GM23338 (cell line): ENCODE measurements around the gene PLEKHM2. TPM values are rescaled to one million over a fixed set of nuclear protein-coding genes. Genes with fewer than 3 reads are reported as not detected.

Experiments
- ATAC-seq: fragments of 200-7000 bp; cut with Tn5 transposase; 3 replicates; pipeline ENCODE4 v1.9.1; 2020
- DNase-seq: peaks from one replicate; pipeline ENCODE4 v3.0.0-alpha.2; 2015; ENCODE audit warnings: low spot score
- H2AFZ ChIP-seq: fragments of 200-600 bp; sonication (generic); 2 replicates; pipeline ENCODE4 v1.8.0; 2016; ENCODE audit warnings: antibody characterized with exemption, mild to moderate bottlenecking, moderate library complexity
- H3F3A ChIP-seq: fragments of 200-600 bp; sonication (generic); replicated peaks from 2 replicates; pipeline ENCODE4 v1.8.0; 2017; ENCODE audit warnings: antibody characterized with exemption, mixed run types, low read depth
- H3K27ac ChIP-seq: fragments of 200-600 bp; sonication (generic); 2 replicates; pipeline ENCODE4 v1.6.1; 2016; ENCODE audit warnings: low read depth
- H3K27me3 ChIP-seq: fragments of 200-600 bp; sonication (generic); 2 replicates; pipeline ENCODE4 v1.8.0; 2016; ENCODE audit warnings: mild to moderate bottlenecking, mixed run types, moderate library complexity; ENCODE audit not compliant: insufficient read depth
- H3K36me3 ChIP-seq: fragments of 200-600 bp; sonication (generic); 2 replicates; pipeline ENCODE4 v1.8.0; 2016; ENCODE audit warnings: mild to moderate bottlenecking; ENCODE audit not compliant: insufficient read depth
- H3K4me1 ChIP-seq: fragments of 200-600 bp; sonication (generic); 2 replicates; pipeline ENCODE4 v1.8.0; 2016; ENCODE audit warnings: mild to moderate bottlenecking, moderate library complexity; ENCODE audit not compliant: insufficient read depth
- H3K4me2 ChIP-seq: fragments of 200-600 bp; sonication (generic); 2 replicates; pipeline ENCODE4 v1.7.1; 2017; ENCODE audit warnings: mixed run types
- H3K4me3 ChIP-seq: fragments of 200-600 bp; sonication (generic); 2 replicates; pipeline ENCODE4 v1.6.1; 2016; ENCODE audit warnings: mixed run types
- H3K79me2 ChIP-seq: fragments of 200-600 bp; sonication (generic); replicated peaks from 2 replicates; pipeline ENCODE4 v1.8.0; 2017; ENCODE audit warnings: mild to moderate bottlenecking; ENCODE audit not compliant: insufficient read depth
- H3K9me2 ChIP-seq: fragments of 200-600 bp; sonication (generic); 2 replicates; pipeline ENCODE4 v1.8.0; 2017; ENCODE audit not compliant: insufficient read depth
- H4K20me1 ChIP-seq: fragments of 200-600 bp; sonication (generic); replicated peaks from 2 replicates; pipeline ENCODE4 v1.8.0; 2017; ENCODE audit warnings: mild to moderate bottlenecking; ENCODE audit not compliant: insufficient read depth
- H3K27ac Mint-ChIP-seq: 2 replicates; pipeline ENCODE4 v1.8.0; 2020; ENCODE audit warnings: inconsistent platforms, mild to moderate bottlenecking, moderate library complexity, mixed read lengths
- H3K27me3 Mint-ChIP-seq: 3 replicates; pipeline ENCODE4 v1.8.0; 2022; ENCODE audit warnings: low read depth, mild to moderate bottlenecking, moderate library complexity, mixed read lengths, inconsistent platforms; ENCODE audit not compliant: insufficient read depth, poor library complexity
- H3K36me3 Mint-ChIP-seq: 3 replicates; pipeline ENCODE4 v1.8.0; 2021; ENCODE audit warnings: low read depth, mild to moderate bottlenecking, inconsistent platforms, moderate library complexity, mixed read lengths
- H3K4me1 Mint-ChIP-seq: 3 replicates; pipeline ENCODE4 v1.8.0; 2020; ENCODE audit warnings: mild to moderate bottlenecking, inconsistent platforms, mixed read lengths
- H3K4me3 Mint-ChIP-seq: 3 replicates; pipeline ENCODE4 v1.8.0; 2021; ENCODE audit warnings: moderate library complexity, mild to moderate bottlenecking, inconsistent platforms, mixed read lengths
- H3K9me3 Mint-ChIP-seq: 3 replicates; pipeline ENCODE4 v1.8.0; 2020; ENCODE audit warnings: moderate library complexity, mild to moderate bottlenecking, inconsistent platforms, mixed read lengths
- CREB1 ChIP-seq: fragments of 250-450 bp; sonication (Bioruptor Pico); IDR thresholded peaks from 2 replicates; pipeline ENCODE4 v1.5.0; 2020; ENCODE audit warnings: low read depth, mild to moderate bottlenecking, moderate library complexity
- EZH2 ChIP-seq: fragments of 200-600 bp; sonication (generic); IDR thresholded peaks from one replicate; pipeline ENCODE4 v1.8.0; 2017; ENCODE audit warnings: antibody characterized with exemption, mild to moderate bottlenecking, low read depth; ENCODE audit not compliant: unreplicated experiment
- EZH2phosphoT487 ChIP-seq: fragments of 200-600 bp; sonication (generic); IDR thresholded peaks from one replicate; pipeline ENCODE4 v1.8.1; 2018; ENCODE audit warnings: antibody characterized with exemption; ENCODE audit not compliant: unreplicated experiment
- JUNB ChIP-seq: IDR thresholded peaks from one replicate; pipeline ENCODE4 v1.6.1; 2016; ENCODE audit warnings: antibody characterized with exemption; ENCODE audit not compliant: unreplicated experiment
- NANOG ChIP-seq: IDR thresholded peaks from 2 replicates; pipeline ENCODE4 v1.6.1; 2016; ENCODE audit warnings: antibody characterized with exemption, borderline replicate concordance
- POLR2AphosphoS5 ChIP-seq: IDR thresholded peaks from 2 replicates; pipeline ENCODE4 v1.6.1; 2016; ENCODE audit warnings: antibody characterized with exemption, low read depth
- STAT1 ChIP-seq: IDR thresholded peaks from one replicate; pipeline ENCODE4 v1.6.1; 2016; ENCODE audit warnings: antibody characterized with exemption; ENCODE audit not compliant: unreplicated experiment
- ZNF114 ChIP-seq: fragments of 250-450 bp; sonication (Bioruptor Pico); IDR thresholded peaks from 2 replicates; pipeline ENCODE4 v1.5.0; 2020; ENCODE audit warnings: mild to moderate bottlenecking, moderate library complexity
- ZNF331 ChIP-seq: fragments of 250-450 bp; sonication (Bioruptor Pico); IDR thresholded peaks from 2 replicates; pipeline ENCODE4 v1.5.0; 2020; ENCODE audit warnings: low read depth, mild to moderate bottlenecking, moderate library complexity
- polyA plus RNA-seq: library from polyadenylated mRNA; unstranded; fragments of >200 nt; fragmentation: Nextera tagmentation; extraction: Ambion mirVana; gene quantifications from 2 replicates; pipeline ENCODE4 v1.2.1, GENCODE V29; 2016
- total RNA-seq: library from RNA; depleted of rRNA; stranded (reverse); fragments of >200 nt; shearing (Covaris generic); gene quantifications from 2 replicates; pipeline ENCODE4 v1.2.3, GENCODE V29; 2014
- TF ChIP-seq, protein P1 (sequence below): fragments of 250-450 bp; sonication (Bioruptor Pico); IDR thresholded peaks from 2 replicates; pipeline ENCODE4 v1.5.0; 2020; ENCODE audit warnings: mild to moderate bottlenecking, moderate library complexity
- TF ChIP-seq, protein P2 (sequence below): IDR thresholded peaks from one replicate; pipeline ENCODE4 v1.6.1; 2018; ENCODE audit warnings: antibody characterized with exemption; ENCODE audit not compliant: unreplicated experiment
- TF ChIP-seq, protein P3 (sequence below): IDR thresholded peaks from 2 replicates; pipeline ENCODE4 v1.6.1; 2016; ENCODE audit warnings: antibody characterized with exemption
- TF ChIP-seq, protein P4 (sequence below), 2 experiments: fragments of 200-600 bp in 1 of 2; sonication (generic) in 1 of 2; conservative IDR thresholded peaks; 2 replicates each; pipeline versions ENCODE4 v1.5.1 to v1.6.1; 2016 to 2017; ENCODE audit warnings: antibody characterized with exemption in 2 of 2, low read depth in 2 of 2, mild to moderate bottlenecking in 2 of 2, moderate library complexity in 1 of 2

The PLEKHM2 gene
- total and polyA plus RNA-seq, 2 experiments from 2014 or later: 11.2 to 40.0 TPM

DNA sequence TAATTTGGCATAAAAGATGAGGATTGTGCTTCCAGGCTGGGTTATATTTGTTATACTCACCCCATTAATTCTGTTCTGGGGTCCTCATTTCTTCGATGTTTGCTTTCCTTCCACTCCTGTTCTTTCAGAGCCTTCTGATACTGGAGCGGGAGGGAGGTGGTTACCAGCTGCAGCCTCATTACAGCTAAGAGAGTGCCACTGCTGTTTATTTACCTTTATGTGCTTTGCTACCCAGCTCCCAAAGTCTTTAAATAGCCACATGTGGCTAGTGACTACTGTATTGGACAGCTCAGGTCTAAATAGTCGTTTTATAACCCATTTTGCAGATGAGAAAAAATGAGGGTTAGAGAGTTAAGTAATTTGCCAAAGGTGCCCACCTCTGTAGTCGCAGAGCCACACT, 25.1 kb downstream of the PLEKHM2 start:
- peaks cover 11% of the 10 kb centered on the region for H3K27me3 Mint-ChIP-seq
- Histone ChIP-seq H3K27me3 (no peaks in the 10 kb centered on the region), H3K79me2 (peaks cover 11% of the 10 kb centered on the region), H4K20me1 (peaks cover 26% of the 10 kb centered on the region), H3K9me2 (no peaks in the 10 kb centered on the region), H2AFZ (no peak overlapping the region), H3K4me1 (no peaks in the 10 kb centered on the region), H3K4me2 (no peak overlapping the region), H3F3A (no peaks in the 10 kb centered on the region), H3K27ac (no peak overlapping the region), H3K36me3 (no peaks in the 10 kb centered on the region), H3K4me3 (no peak overlapping the region)
- H3K27ac Mint-ChIP-seq: no peak overlapping the region
- H3K4me3 Mint-ChIP-seq: no peak overlapping the region
- no peak for ATAC-seq
- DNase-seq: no peak
- TF ChIP-seq, protein P1, sequence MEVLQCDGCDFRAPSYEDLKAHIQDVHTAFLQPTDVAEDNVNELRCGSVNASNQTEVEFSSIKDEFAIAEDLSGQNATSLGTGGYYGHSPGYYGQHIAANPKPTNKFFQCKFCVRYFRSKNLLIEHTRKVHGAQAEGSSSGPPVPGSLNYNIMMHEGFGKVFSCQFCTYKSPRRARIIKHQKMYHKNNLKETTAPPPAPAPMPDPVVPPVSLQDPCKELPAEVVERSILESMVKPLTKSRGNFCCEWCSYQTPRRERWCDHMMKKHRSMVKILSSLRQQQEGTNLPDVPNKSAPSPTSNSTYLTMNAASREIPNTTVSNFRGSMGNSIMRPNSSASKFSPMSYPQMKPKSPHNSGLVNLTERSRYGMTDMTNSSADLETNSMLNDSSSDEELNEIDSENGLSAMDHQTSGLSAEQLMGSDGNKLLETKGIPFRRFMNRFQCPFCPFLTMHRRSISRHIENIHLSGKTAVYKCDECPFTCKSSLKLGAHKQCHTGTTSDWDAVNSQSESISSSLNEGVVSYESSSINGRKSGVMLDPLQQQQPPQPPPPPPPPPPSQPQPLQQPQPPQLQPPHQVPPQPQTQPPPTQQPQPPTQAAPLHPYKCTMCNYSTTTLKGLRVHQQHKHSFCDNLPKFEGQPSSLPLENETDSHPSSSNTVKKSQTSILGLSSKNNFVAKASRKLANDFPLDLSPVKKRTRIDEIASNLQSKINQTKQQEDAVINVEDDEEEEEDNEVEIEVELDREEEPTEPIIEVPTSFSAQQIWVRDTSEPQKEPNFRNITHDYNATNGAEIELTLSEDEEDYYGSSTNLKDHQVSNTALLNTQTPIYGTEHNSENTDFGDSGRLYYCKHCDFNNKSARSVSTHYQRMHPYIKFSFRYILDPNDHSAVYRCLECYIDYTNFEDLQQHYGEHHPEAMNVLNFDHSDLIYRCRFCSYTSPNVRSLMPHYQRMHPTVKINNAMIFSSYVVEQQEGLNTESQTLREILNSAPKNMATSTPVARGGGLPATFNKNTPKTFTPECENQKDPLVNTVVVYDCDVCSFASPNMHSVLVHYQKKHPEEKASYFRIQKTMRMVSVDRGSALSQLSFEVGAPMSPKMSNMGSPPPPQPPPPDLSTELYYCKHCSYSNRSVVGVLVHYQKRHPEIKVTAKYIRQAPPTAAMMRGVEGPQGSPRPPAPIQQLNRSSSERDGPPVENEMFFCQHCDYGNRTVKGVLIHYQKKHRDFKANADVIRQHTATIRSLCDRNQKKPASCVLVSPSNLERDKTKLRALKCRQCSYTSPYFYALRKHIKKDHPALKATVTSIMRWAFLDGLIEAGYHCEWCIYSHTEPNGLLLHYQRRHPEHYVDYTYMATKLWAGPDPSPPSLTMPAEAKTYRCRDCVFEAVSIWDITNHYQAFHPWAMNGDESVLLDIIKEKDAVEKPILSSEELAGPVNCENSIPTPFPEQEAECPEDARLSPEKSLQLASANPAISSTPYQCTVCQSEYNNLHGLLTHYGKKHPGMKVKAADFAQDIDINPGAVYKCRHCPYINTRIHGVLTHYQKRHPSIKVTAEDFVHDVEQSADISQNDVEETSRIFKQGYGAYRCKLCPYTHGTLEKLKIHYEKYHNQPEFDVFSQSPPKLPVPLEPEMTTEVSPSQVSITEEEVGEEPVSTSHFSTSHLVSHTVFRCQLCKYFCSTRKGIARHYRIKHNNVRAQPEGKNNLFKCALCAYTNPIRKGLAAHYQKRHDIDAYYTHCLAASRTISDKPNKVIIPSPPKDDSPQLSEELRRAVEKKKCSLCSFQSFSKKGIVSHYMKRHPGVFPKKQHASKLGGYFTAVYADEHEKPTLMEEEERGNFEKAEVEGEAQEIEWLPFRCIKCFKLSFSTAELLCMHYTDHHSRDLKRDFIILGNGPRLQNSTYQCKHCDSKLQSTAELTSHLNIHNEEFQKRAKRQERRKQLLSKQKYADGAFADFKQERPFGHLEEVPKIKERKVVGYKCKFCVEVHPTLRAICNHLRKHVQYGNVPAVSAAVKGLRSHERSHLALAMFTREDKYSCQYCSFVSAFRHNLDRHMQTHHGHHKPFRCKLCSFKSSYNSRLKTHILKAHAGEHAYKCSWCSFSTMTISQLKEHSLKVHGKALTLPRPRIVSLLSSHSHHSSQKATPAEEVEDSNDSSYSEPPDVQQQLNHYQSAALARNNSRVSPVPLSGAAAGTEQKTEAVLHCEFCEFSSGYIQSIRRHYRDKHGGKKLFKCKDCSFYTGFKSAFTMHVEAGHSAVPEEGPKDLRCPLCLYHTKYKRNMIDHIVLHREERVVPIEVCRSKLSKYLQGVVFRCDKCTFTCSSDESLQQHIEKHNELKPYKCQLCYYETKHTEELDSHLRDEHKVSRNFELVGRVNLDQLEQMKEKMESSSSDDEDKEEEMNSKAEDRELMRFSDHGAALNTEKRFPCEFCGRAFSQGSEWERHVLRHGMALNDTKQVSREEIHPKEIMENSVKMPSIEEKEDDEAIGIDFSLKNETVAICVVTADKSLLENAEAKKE (CRISPR knock-in tag): no peak
- TF ChIP-seq NANOG (no peak), ZNF114 (CRISPR knock-in tag) (no peak), EZH2 (no peak), CREB1 (CRISPR knock-in tag) (no peak), JUNB (no peak), STAT1 (no peak), POLR2AphosphoS5 (no peak), ZNF331 (no peak), EZH2phosphoT487 (no peak)
- TF ChIP-seq, protein P2, sequence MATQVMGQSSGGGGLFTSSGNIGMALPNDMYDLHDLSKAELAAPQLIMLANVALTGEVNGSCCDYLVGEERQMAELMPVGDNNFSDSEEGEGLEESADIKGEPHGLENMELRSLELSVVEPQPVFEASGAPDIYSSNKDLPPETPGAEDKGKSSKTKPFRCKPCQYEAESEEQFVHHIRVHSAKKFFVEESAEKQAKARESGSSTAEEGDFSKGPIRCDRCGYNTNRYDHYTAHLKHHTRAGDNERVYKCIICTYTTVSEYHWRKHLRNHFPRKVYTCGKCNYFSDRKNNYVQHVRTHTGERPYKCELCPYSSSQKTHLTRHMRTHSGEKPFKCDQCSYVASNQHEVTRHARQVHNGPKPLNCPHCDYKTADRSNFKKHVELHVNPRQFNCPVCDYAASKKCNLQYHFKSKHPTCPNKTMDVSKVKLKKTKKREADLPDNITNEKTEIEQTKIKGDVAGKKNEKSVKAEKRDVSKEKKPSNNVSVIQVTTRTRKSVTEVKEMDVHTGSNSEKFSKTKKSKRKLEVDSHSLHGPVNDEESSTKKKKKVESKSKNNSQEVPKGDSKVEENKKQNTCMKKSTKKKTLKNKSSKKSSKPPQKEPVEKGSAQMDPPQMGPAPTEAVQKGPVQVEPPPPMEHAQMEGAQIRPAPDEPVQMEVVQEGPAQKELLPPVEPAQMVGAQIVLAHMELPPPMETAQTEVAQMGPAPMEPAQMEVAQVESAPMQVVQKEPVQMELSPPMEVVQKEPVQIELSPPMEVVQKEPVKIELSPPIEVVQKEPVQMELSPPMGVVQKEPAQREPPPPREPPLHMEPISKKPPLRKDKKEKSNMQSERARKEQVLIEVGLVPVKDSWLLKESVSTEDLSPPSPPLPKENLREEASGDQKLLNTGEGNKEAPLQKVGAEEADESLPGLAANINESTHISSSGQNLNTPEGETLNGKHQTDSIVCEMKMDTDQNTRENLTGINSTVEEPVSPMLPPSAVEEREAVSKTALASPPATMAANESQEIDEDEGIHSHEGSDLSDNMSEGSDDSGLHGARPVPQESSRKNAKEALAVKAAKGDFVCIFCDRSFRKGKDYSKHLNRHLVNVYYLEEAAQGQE: no peak
- TF ChIP-seq, protein P3, sequence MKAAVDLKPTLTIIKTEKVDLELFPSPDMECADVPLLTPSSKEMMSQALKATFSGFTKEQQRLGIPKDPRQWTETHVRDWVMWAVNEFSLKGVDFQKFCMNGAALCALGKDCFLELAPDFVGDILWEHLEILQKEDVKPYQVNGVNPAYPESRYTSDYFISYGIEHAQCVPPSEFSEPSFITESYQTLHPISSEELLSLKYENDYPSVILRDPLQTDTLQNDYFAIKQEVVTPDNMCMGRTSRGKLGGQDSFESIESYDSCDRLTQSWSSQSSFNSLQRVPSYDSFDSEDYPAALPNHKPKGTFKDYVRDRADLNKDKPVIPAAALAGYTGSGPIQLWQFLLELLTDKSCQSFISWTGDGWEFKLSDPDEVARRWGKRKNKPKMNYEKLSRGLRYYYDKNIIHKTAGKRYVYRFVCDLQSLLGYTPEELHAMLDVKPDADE: no peak
- TF ChIP-seq, protein P4, sequence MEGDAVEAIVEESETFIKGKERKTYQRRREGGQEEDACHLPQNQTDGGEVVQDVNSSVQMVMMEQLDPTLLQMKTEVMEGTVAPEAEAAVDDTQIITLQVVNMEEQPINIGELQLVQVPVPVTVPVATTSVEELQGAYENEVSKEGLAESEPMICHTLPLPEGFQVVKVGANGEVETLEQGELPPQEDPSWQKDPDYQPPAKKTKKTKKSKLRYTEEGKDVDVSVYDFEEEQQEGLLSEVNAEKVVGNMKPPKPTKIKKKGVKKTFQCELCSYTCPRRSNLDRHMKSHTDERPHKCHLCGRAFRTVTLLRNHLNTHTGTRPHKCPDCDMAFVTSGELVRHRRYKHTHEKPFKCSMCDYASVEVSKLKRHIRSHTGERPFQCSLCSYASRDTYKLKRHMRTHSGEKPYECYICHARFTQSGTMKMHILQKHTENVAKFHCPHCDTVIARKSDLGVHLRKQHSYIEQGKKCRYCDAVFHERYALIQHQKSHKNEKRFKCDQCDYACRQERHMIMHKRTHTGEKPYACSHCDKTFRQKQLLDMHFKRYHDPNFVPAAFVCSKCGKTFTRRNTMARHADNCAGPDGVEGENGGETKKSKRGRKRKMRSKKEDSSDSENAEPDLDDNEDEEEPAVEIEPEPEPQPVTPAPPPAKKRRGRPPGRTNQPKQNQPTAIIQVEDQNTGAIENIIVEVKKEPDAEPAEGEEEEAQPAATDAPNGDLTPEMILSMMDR (conservative IDR thresholded peaks at IDR 0.05; ENCODE audit: low read depth in 2 of 2): no peak
- H3K36me3 Mint-ChIP-seq: peaks cover 2% of the 10 kb centered on the region; the same call in 2 of the 3 replicates
- H3K9me3 Mint-ChIP-seq: no peaks in the 10 kb centered on the region
- H3K4me1 Mint-ChIP-seq: no peaks in the 10 kb centered on the region
